HCT116 (cell line): ENCODE results near the gene SCFD1. TPM values are rescaled to one million over a fixed set of nuclear protein-coding genes. Genes with fewer than 3 reads are reported as not detected.

Source experiments
- ATAC-seq: fragments of 200-7000 bp; cut with Tn5 transposase; 2 replicates; pipeline ENCODE4 v1.9.1; 2020; ENCODE audit warnings: mild to moderate bottlenecking, moderate library complexity
- BruUV-seq: library from RNA; stranded (reverse); fragments of 400-500 nt; replicated peaks from 2 replicates; lab custom pipeline; 2021; lab: Mats Ljungman, UMichigan
- CTCF ChIA-PET: fragments of 300-600 bp; sonication (Branson Sonifier 250); formaldehyde crosslinking; loops from one replicate; lab custom pipeline; 2021; ENCODE audit warnings: antibody characterized with exemption; lab: Charles Lee
- POLR2A ChIA-PET: fragments of 300-600, 350-600 bp; sonication (Branson Sonifier 250); formaldehyde crosslinking; loops from one replicate; lab custom pipeline; 2021; ENCODE audit warnings: antibody characterized with exemption; lab: Charles Lee
- RAD21 ChIA-PET, 2 experiments: fragments of 300-600 bp; sonication (Branson Sonifier 250); formaldehyde crosslinking; loops; one replicate each; lab custom pipeline; 2023; ENCODE audit warnings: low total read pairs in 2 of 2; ENCODE audit not compliant: uncharacterized antibody in 2 of 2, unreplicated experiment in 2 of 2, low non-redundant PET in 1 of 2; lab: Charles Lee
- DNase-seq: peaks from one replicate; pipeline ENCODE4 v3.0.0-alpha.2; 2010; ENCODE audit warnings: low read depth, low spot score
- H2AFZ ChIP-seq: fragments of 200-600 bp; shearing (Covaris generic), sonication (generic); 2 replicates; pipeline ENCODE4 v1.6.1; 2017; ENCODE audit warnings: low read depth, mixed run types, mixed read lengths, antibody characterized with exemption, low read length; ENCODE audit not compliant: poor library complexity, severe bottlenecking
- H3K27ac ChIP-seq: 2 replicates; pipeline ENCODE4 v1.5.1; 2012; ENCODE audit warnings: low read depth, low read length
- H3K27me3 ChIP-seq: fragments of 200-600 bp; sonication (generic); 2 replicates; pipeline ENCODE4 v1.6.1; 2016; ENCODE audit warnings: mixed run types, low read length, mixed read lengths; ENCODE audit not compliant: insufficient read depth
- H3K36me3 ChIP-seq, 2 experiments: fragments of 200-500 bp in 1 of 2; fragments of 200-600 bp in 1 of 2; sonication (Bioruptor generic) in 1 of 2; sonication (generic) in 1 of 2; 2 replicates each; pipeline versions ENCODE4 v1.5.1 to v1.6.1; 2014 to 2016; ENCODE audit warnings: low read length in 2 of 2, inconsistent platforms in 1 of 2, mixed read lengths in 1 of 2, mixed run types in 1 of 2; ENCODE audit not compliant: insufficient read depth in 2 of 2, control insufficient read depth in 1 of 2
- H3K4me1 ChIP-seq, 2 experiments: fragments of 200-600 bp in 1 of 2; sonication (generic) in 1 of 2; 2 replicates each; pipeline versions ENCODE4 v1.5.1 to v1.6.1; 2012 to 2017; ENCODE audit warnings: low read length in 2 of 2, inconsistent platforms in 1 of 2, mild to moderate bottlenecking in 1 of 2, mixed read lengths in 1 of 2, mixed run types in 1 of 2, moderate library complexity in 1 of 2; ENCODE audit not compliant: insufficient read depth in 2 of 2, control insufficient read depth in 1 of 2
- H3K4me2 ChIP-seq: fragments of 200-600 bp; sonication (generic); 2 replicates; pipeline ENCODE4 v1.6.1; 2017; ENCODE audit warnings: mixed run types, low read length, mixed read lengths
- H3K4me3 ChIP-seq, 2 experiments: fragments of 200-600 bp in 1 of 2; sonication (generic) in 1 of 2; replicated peaks in 1 of 2; 2 replicates each; pipeline ENCODE4 v1.5.1; 2011 to 2016; ENCODE audit warnings: low read length in 2 of 2, control low read depth in 1 of 2, low read depth in 1 of 2, mild to moderate bottlenecking in 1 of 2, mixed read lengths in 1 of 2, mixed run types in 1 of 2
- H3K79me2 ChIP-seq: fragments of 200-600 bp; sonication (generic); 2 replicates; pipeline ENCODE4 v1.6.1; 2017; ENCODE audit warnings: mild to moderate bottlenecking, mixed run types, low read length, moderate library complexity, mixed read lengths; ENCODE audit not compliant: insufficient read depth
- H3K9ac ChIP-seq: fragments of 200-600 bp; sonication (generic); 2 replicates; pipeline ENCODE4 v1.6.1; 2016; ENCODE audit warnings: low read length, mixed read lengths
- H3K9me2 ChIP-seq: fragments of 200-600 bp; sonication (generic), shearing (Covaris generic); 2 replicates; pipeline ENCODE4 v1.6.1; 2017; ENCODE audit warnings: mixed run types, mild to moderate bottlenecking, moderate library complexity; ENCODE audit not compliant: insufficient read depth
- H3K9me3 ChIP-seq, 2 experiments: fragments of 200-500 bp in 1 of 2; fragments of 200-600 bp in 1 of 2; sonication (Bioruptor generic) in 1 of 2; sonication (generic) in 1 of 2; 2 replicates each; pipeline ENCODE4 v1.6.1; 2014 to 2017; ENCODE audit warnings: low read length in 2 of 2, mixed read lengths in 2 of 2, inconsistent platforms in 1 of 2, low read depth in 1 of 2, mild to moderate bottlenecking in 1 of 2, mixed run types in 1 of 2, moderate library complexity in 1 of 2; ENCODE audit not compliant: control insufficient read depth in 1 of 2, insufficient read depth in 1 of 2
- H4K20me1 ChIP-seq: fragments of 200-600 bp; sonication (generic), shearing (Covaris generic); 2 replicates; pipeline ENCODE4 v1.6.1; 2017; ENCODE audit warnings: mixed run types, mild to moderate bottlenecking, moderate library complexity; ENCODE audit not compliant: insufficient read depth
- CEBPB ChIP-seq: IDR thresholded peaks from 2 replicates; pipeline ENCODE4 v1.6.1; 2012; ENCODE audit warnings: low read depth
- EGR1 ChIP-seq: IDR thresholded peaks from 2 replicates; pipeline ENCODE4 v1.6.1; 2012; ENCODE audit warnings: low read depth
- ELF1 ChIP-seq: IDR thresholded peaks from 2 replicates; pipeline ENCODE4 v1.6.1; 2012; ENCODE audit warnings: low read depth, borderline replicate concordance
- EZH2 ChIP-seq: fragments of 200-600 bp; sonication (generic); IDR thresholded peaks from 2 replicates; pipeline ENCODE4 v1.6.1; 2017; ENCODE audit warnings: antibody characterized with exemption, mixed run types
- EZH2phosphoT487 ChIP-seq: fragments of 200-600 bp; IDR thresholded peaks from 2 replicates; pipeline ENCODE4 v1.6.1; 2018; ENCODE audit warnings: antibody characterized with exemption, borderline replicate concordance
- FOSL1 ChIP-seq: IDR thresholded peaks from 2 replicates; pipeline ENCODE4 v1.6.1; 2012; ENCODE audit warnings: low read depth
- POLR2AphosphoS5 ChIP-seq: IDR thresholded peaks from 2 replicates; pipeline ENCODE4 v1.6.1; 2011; ENCODE audit warnings: mild to moderate bottlenecking, low read depth, low read length, moderate library complexity
- RAD21 ChIP-seq: IDR thresholded peaks from 2 replicates; pipeline ENCODE4 v1.6.1; 2012; ENCODE audit warnings: low read depth, mild to moderate bottlenecking
- SIN3A ChIP-seq: IDR thresholded peaks from 2 replicates; pipeline ENCODE4 v1.6.1; 2012; ENCODE audit warnings: low read depth
- SP1 ChIP-seq: IDR thresholded peaks from 2 replicates; pipeline ENCODE4 v1.6.1; 2012; ENCODE audit warnings: low read depth
- SRF ChIP-seq: IDR thresholded peaks from 2 replicates; pipeline ENCODE4 v1.6.1; 2012; ENCODE audit warnings: low read depth
- TCF7L2 ChIP-seq: IDR thresholded peaks from 2 replicates; pipeline ENCODE4 v1.7.0; 2011; ENCODE audit warnings: borderline replicate concordance, inconsistent platforms; ENCODE audit not compliant: insufficient read depth, insufficient read length; ENCODE audit errors: extremely low read depth
- ZNF274 ChIP-seq: fragments of 200-500 bp; sonication (Bioruptor generic); IDR thresholded peaks from 2 replicates; pipeline ENCODE4 v1.6.1; 2014; ENCODE audit warnings: mild to moderate bottlenecking, low read depth, low read length, inconsistent platforms
- intact Hi-C: fragments of 100-400 bp; cut with micrococcal nuclease; formaldehyde crosslinking; loops from 2 replicates; pipeline ENCODE4 v1.10.0; 2022
- total RNA-seq: library from RNA; stranded (reverse); gene quantifications from one replicate; pipeline ENCODE4 v1.2.1, GENCODE V29; 2021; ENCODE audit not compliant: unreplicated experiment
- TF ChIP-seq, protein P1 (sequence below), 3 experiments: fragments of 200-600 bp in 1 of 3; sonication (generic) in 1 of 3; IDR thresholded peaks in 2 of 3; conservative IDR thresholded peaks in 1 of 3; 2 replicates each; pipeline ENCODE4 v1.5.1; 2012 to 2017; ENCODE audit warnings: low read depth in 2 of 3, low read length in 2 of 3, antibody characterized with exemption in 1 of 3, borderline replicate concordance in 1 of 3, control low read depth in 1 of 3, mild to moderate bottlenecking in 1 of 3, mixed read lengths in 1 of 3, mixed run types in 1 of 3, moderate library complexity in 1 of 3; ENCODE audit not compliant: insufficient read depth in 1 of 3
- TF ChIP-seq, protein P2 (sequence below): IDR thresholded peaks from 2 replicates; pipeline ENCODE4 v1.6.1; 2012
- TF ChIP-seq, protein P3 (sequence below): IDR thresholded peaks from 2 replicates; pipeline ENCODE4 v1.6.1; 2012; ENCODE audit warnings: low read depth

The SCFD1 gene
- total RNA-seq, 1 experiment from 2014 or later, result 71.1 TPM

DNA sequence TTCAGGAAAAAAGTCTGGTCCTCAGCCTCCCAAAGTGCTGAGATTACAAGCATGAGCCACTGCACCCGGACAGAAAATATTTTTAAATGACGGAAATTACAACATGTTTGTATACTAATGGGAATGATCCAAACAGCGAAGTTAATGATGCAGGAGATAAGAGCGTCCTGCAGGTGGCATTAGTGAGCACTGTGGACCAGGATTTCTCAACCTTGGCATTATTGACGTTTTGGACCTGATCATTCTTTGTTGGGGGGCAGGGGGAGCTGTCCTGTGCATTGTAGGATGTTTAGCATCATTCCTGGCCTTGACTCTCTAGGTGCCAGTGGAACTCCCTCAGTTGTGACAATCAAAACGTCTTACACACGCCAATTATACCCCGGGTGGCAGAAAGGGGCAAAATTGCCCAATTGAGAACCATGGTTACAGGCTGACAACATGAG lies 34.1 kb downstream of the SCFD1 start (continued):
- peak; percentile 40; the same call in 1 of the 2 replicates for TF ChIP-seq RAD21
- TF ChIP-seq EGR1, result no peak
- TF ChIP-seq TCF7L2, result no peak
- TF ChIP-seq SIN3A, result no peak
- TF ChIP-seq, protein P1, sequence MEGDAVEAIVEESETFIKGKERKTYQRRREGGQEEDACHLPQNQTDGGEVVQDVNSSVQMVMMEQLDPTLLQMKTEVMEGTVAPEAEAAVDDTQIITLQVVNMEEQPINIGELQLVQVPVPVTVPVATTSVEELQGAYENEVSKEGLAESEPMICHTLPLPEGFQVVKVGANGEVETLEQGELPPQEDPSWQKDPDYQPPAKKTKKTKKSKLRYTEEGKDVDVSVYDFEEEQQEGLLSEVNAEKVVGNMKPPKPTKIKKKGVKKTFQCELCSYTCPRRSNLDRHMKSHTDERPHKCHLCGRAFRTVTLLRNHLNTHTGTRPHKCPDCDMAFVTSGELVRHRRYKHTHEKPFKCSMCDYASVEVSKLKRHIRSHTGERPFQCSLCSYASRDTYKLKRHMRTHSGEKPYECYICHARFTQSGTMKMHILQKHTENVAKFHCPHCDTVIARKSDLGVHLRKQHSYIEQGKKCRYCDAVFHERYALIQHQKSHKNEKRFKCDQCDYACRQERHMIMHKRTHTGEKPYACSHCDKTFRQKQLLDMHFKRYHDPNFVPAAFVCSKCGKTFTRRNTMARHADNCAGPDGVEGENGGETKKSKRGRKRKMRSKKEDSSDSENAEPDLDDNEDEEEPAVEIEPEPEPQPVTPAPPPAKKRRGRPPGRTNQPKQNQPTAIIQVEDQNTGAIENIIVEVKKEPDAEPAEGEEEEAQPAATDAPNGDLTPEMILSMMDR (IDR thresholded peaks at IDR 0.05 in 2 of 3, conservative IDR thresholded peaks at IDR 0.05 in 1 of 3; ENCODE audit: borderline replicate concordance in 1 of 3, insufficient read depth in 1 of 3, low read depth in 2 of 3, low read length in 2 of 3), result peak; percentile 37 to 85 (median 80); a peak in 5 of 6 replicates
- TF ChIP-seq, protein P2, sequence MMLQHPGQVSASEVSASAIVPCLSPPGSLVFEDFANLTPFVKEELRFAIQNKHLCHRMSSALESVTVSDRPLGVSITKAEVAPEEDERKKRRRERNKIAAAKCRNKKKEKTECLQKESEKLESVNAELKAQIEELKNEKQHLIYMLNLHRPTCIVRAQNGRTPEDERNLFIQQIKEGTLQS, result no peak
- no peak for TF ChIP-seq FOSL1
- peak; percentile 29; the same call in 1 of the 2 replicates for TF ChIP-seq CEBPB
- TF ChIP-seq, all 23 proteins: peak for 3

DNA sequence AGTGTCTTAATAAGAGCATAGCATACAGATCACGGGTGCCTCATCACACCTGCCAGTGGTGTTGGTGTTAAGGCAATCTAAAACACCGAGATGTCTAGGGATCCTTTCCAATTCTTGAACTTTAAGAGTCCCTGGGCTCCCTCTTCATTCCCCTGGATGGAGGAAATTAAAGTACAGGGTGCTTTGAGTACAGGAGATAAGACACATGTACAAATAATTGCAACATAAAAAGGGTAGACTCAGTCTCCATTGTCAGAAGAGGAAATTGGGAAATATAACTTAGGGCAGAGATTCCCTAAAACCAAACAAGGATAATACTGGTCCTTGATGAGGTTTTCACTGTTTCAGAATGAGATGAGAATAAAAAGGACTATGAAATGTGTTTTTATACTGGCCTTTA lies 34.9 kb downstream of the SCFD1 start:
- DNase-seq (no peak), ATAC-seq (no peak)
- no TSS peak for BruUV-seq
- H3K4me2 ChIP-seq, result no peak overlapping the region
- peaks cover 6% of the 10 kb centered on the region; the same call in 1 of the 2 replicates for H3K79me2 ChIP-seq
- H3K36me3 ChIP-seq, result peaks cover 6 to 15% of the 10 kb centered on the region in 2 experiments; a peak in 1 of 4 replicates
- H2AFZ ChIP-seq, result no peak overlapping the region
- intact Hi-C loops, result loop anchor here (5.0 kb wide), 1 partner anchor 425 kb away; no protein-coding TSS in a partner anchor
- no peaks in the 10 kb centered on the region for H4K20me1 ChIP-seq
- H3K27ac ChIP-seq, result no peak overlapping the region
- H3K4me1 ChIP-seq, result no peaks in the 10 kb centered on the region
- ChIA-PET RAD21 (interaction anchor here in 1 of 2 experiments (0.6 kb wide), 1 partner anchor 243 kb away, joined by 3 read pairs; no protein-coding TSS in a partner anchor), CTCF (interaction anchor here (0.8 to 1.0 kb wide), 2 partner anchors 15 to 792 kb away, joined by 4 read pairs; no protein-coding TSS in a partner anchor), POLR2A (no interaction called here)
- no peak overlapping the region for H3K4me3 ChIP-seq
- H3K9me2 ChIP-seq, result no peaks in the 10 kb centered on the region
- H3K9me3 ChIP-seq, result no peaks in the 10 kb centered on the region
- no peak overlapping the region for H3K9ac ChIP-seq
- H3K27me3 ChIP-seq, result no peaks in the 10 kb centered on the region
- TF ChIP-seq, protein P2, result no peak
- TF ChIP-seq POLR2AphosphoS5 (no peak), ZNF274 (no peak), RAD21 (no peak), SRF (no peak), EZH2 (no peak), ELF1 (no peak), SP1 (no peak), EZH2phosphoT487 (no peak)
- TF ChIP-seq, protein P1 (IDR thresholded peaks at IDR 0.05 in 2 of 3, conservative IDR thresholded peaks at IDR 0.05 in 1 of 3; ENCODE audit: borderline replicate concordance in 1 of 3, insufficient read depth in 1 of 3, low read depth in 2 of 3, low read length in 2 of 3), result no peak
- TF ChIP-seq, protein P3, sequence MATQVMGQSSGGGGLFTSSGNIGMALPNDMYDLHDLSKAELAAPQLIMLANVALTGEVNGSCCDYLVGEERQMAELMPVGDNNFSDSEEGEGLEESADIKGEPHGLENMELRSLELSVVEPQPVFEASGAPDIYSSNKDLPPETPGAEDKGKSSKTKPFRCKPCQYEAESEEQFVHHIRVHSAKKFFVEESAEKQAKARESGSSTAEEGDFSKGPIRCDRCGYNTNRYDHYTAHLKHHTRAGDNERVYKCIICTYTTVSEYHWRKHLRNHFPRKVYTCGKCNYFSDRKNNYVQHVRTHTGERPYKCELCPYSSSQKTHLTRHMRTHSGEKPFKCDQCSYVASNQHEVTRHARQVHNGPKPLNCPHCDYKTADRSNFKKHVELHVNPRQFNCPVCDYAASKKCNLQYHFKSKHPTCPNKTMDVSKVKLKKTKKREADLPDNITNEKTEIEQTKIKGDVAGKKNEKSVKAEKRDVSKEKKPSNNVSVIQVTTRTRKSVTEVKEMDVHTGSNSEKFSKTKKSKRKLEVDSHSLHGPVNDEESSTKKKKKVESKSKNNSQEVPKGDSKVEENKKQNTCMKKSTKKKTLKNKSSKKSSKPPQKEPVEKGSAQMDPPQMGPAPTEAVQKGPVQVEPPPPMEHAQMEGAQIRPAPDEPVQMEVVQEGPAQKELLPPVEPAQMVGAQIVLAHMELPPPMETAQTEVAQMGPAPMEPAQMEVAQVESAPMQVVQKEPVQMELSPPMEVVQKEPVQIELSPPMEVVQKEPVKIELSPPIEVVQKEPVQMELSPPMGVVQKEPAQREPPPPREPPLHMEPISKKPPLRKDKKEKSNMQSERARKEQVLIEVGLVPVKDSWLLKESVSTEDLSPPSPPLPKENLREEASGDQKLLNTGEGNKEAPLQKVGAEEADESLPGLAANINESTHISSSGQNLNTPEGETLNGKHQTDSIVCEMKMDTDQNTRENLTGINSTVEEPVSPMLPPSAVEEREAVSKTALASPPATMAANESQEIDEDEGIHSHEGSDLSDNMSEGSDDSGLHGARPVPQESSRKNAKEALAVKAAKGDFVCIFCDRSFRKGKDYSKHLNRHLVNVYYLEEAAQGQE, result no peak
